ENCODE data around the gene SEC14L5.

- no peak for TF ChIP-seq CTCF (conservative IDR thresholded peaks at IDR 0.05)
- no peak for TF ChIP-seq ZFX (IDR thresholded peaks at IDR 0.05)
Observed at GRCh38 chr16:5035909-5036227, 77.7 kb downstream of the SEC14L5 start.
